ENCODE data around the gene OCA2. TPM values are rescaled to one million over a fixed set of nuclear protein-coding genes. Genes with fewer than 3 reads are reported as not detected.
"Not testable (repeated sequence)": the region's sequence is repeated elsewhere in the genome, so short reads cannot be mapped to it uniquely, and the experiment has no call there.

The OCA2 gene
- total RNA-seq, 1 experiment from 2014 or later = 0.09 TPM

DNA sequence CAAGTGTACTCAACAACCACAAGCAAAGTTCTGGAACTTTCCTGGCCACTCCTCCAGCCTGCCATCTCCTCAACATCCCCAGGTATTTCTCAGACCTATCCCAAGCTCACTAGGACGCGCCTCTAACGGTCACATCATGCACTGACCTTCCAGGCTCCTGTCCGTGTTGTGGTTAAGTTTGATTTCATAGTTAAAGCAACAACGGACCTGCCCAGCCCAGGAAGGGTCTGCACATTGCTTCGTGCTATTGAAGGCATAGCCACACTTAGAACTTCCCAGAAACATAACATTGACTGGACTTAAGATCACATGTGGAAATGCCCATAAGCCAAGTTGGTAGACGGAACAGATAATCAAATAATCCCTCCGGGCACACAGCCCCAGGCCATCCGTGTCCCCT is 85.1 kb downstream of the OCA2 start:
- intact Hi-C loops (cut with micrococcal nuclease; ENCODE audit: unreplicated experiment) = no loop called here
- no peaks in the 10 kb centered on the region for H3K4me1 ChIP-seq (ENCODE audit: insufficient read depth, low read length, poor library complexity, severe bottlenecking)

DNA sequence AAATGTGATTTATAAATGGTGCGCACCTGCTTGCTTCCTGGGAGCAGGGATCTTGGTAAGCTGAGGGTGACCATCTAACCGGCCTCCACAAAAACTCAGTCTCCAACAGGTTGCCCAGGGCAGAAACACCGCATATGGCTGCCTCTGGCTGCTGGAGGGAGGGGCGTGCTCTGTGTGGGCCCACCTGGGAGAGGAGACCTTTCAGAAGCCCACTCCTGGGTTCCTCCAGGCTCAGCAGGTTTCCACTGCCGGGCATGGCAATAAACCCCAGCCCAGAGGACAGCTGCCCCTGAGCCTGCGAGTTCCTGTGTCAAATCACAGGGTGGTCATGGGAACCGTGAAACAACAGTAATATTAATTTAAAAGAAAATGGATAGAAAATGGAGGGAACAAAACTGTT is 85.6 kb downstream of the OCA2 start:
- DNase-seq (ENCODE audit: low spot score) = no peak
- Histone ChIP-seq H3K36me3 (ENCODE audit: insufficient read depth, low read length, poor library complexity, severe bottlenecking) (no peaks in the 10 kb centered on the region), H3K9me3 (ENCODE audit: low read depth, low read length, poor library complexity, severe bottlenecking) (no peaks in the 10 kb centered on the region), H3K4me1 (ENCODE audit: insufficient read depth, low read length, poor library complexity, severe bottlenecking) (no peaks in the 10 kb centered on the region), H3K27ac (ENCODE audit: low read depth, low read length, poor library complexity, severe bottlenecking) (no peak overlapping the region), H3K27me3 (replicated peaks; ENCODE audit: insufficient read depth, low read depth, low read length, poor library complexity) (no peaks in the 10 kb centered on the region), H3K4me3 (ENCODE audit: low read depth, low read length, poor library complexity, severe bottlenecking) (no peak overlapping the region)
- intact Hi-C loops (cut with micrococcal nuclease; ENCODE audit: unreplicated experiment) = no loop called here
- POLR2A ChIA-PET (ENCODE audit: low non-redundant PET) = no interaction called here
- TF ChIP-seq EZH2 (IDR thresholded peaks at IDR 0.05; ENCODE audit: borderline replicate concordance, low read depth, low read length, poor library complexity, severe bottlenecking) = no peak
- TF ChIP-seq, protein P1, sequence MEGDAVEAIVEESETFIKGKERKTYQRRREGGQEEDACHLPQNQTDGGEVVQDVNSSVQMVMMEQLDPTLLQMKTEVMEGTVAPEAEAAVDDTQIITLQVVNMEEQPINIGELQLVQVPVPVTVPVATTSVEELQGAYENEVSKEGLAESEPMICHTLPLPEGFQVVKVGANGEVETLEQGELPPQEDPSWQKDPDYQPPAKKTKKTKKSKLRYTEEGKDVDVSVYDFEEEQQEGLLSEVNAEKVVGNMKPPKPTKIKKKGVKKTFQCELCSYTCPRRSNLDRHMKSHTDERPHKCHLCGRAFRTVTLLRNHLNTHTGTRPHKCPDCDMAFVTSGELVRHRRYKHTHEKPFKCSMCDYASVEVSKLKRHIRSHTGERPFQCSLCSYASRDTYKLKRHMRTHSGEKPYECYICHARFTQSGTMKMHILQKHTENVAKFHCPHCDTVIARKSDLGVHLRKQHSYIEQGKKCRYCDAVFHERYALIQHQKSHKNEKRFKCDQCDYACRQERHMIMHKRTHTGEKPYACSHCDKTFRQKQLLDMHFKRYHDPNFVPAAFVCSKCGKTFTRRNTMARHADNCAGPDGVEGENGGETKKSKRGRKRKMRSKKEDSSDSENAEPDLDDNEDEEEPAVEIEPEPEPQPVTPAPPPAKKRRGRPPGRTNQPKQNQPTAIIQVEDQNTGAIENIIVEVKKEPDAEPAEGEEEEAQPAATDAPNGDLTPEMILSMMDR (conservative IDR thresholded peaks at IDR 0.05; ENCODE audit: low read depth, low read length) = no peak
- CTCF ChIA-PET = no interaction called here
- no TSS peak for BruUV-seq (replicated peaks)

More for the DNA sequence above, 85.1 kb downstream of the OCA2 start:
- Histone ChIP-seq H3K27me3 (replicated peaks; ENCODE audit: insufficient read depth, low read depth, low read length, poor library complexity) (no peaks in the 10 kb centered on the region), H3K36me3 (ENCODE audit: insufficient read depth, low read length, poor library complexity, severe bottlenecking) (no peaks in the 10 kb centered on the region), H3K4me3 (ENCODE audit: low read depth, low read length, poor library complexity, severe bottlenecking) (no peak overlapping the region), H3K27ac (ENCODE audit: low read depth, low read length, poor library complexity, severe bottlenecking) (no peak overlapping the region), H3K9me3 (ENCODE audit: low read depth, low read length, poor library complexity, severe bottlenecking) (no peaks in the 10 kb centered on the region)
- no peak for TF ChIP-seq EZH2 (IDR thresholded peaks at IDR 0.05; ENCODE audit: borderline replicate concordance, low read depth, low read length, poor library complexity, severe bottlenecking)
- TF ChIP-seq, protein P1 (conservative IDR thresholded peaks at IDR 0.05; ENCODE audit: low read depth, low read length) = no peak
- BruUV-seq (replicated peaks) = no TSS peak
- ChIA-PET CTCF (no interaction called here), POLR2A (ENCODE audit: low non-redundant PET) (no interaction called here)
- DNase-seq (ENCODE audit: low spot score) = no peak

DNA sequence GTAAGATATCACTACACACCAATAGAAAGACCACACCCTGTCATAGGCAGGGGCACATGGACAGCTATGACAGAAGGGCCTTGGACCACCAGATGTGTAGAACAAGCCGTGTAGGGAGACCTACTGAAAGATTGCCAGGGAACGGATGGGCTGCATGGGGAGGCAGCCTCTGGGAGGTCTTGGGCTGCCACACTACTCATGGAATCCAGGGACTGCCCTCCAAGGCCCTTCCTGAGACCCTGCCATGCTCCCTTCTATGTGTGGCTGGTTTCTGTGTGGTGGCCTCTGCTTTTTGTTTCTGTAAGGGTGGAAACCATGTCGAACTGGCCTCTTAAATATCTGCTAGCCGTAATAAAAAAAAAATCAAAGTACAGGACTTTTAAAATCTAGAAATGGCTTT is 86.9 kb downstream of the OCA2 start:
- TF ChIP-seq, protein P1 (conservative IDR thresholded peaks at IDR 0.05; ENCODE audit: low read depth, low read length) = no peak
- no peak for TF ChIP-seq EZH2 (IDR thresholded peaks at IDR 0.05; ENCODE audit: borderline replicate concordance, low read depth, low read length, poor library complexity, severe bottlenecking)
- Histone ChIP-seq H3K9me3 (ENCODE audit: low read depth, low read length, poor library complexity, severe bottlenecking) (no peaks in the 10 kb centered on the region), H3K36me3 (ENCODE audit: insufficient read depth, low read length, poor library complexity, severe bottlenecking) (no peaks in the 10 kb centered on the region), H3K27ac (ENCODE audit: low read depth, low read length, poor library complexity, severe bottlenecking) (no peak overlapping the region), H3K27me3 (replicated peaks; ENCODE audit: insufficient read depth, low read depth, low read length, poor library complexity) (no peaks in the 10 kb centered on the region), H3K4me3 (ENCODE audit: low read depth, low read length, poor library complexity, severe bottlenecking) (no peak overlapping the region), H3K4me1 (ENCODE audit: insufficient read depth, low read length, poor library complexity, severe bottlenecking) (no peaks in the 10 kb centered on the region)
- no peak for DNase-seq (ENCODE audit: low spot score)
- CTCF ChIA-PET = no interaction called here
- POLR2A ChIA-PET (ENCODE audit: low non-redundant PET) = no interaction called here
- no TSS peak for BruUV-seq (replicated peaks)
- intact Hi-C loops (cut with micrococcal nuclease; ENCODE audit: unreplicated experiment) = no loop called here

DNA sequence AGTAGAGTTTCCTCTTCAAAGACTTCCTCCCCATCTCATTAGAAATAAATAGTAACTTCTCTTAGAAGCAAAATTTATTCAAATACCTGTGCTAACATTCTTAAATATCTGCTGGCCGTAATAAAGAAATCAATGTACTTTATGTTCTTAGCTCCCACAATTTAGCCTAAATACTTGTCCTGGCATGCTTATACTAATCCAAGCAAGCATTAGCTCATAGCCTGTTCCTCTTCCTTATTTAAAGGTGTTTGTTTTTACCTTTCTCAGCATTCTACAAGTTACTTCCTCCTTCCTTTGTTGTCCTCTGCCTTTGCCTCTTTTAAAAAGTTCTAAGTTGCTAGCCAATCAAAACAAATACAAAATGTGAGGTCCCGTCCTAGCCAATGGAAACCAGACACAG is 90.9 kb downstream of the OCA2 start:
- H3K36me3 ChIP-seq (ENCODE audit: insufficient read depth, low read length, poor library complexity, severe bottlenecking); H3K4me3 ChIP-seq (ENCODE audit: low read depth, low read length, poor library complexity, severe bottlenecking); H3K27me3 ChIP-seq (replicated peaks; ENCODE audit: insufficient read depth, low read depth, low read length, poor library complexity); BruUV-seq (replicated peaks); H3K9me3 ChIP-seq (ENCODE audit: low read depth, low read length, poor library complexity, severe bottlenecking); CTCF ChIA-PET; H3K4me1 ChIP-seq (ENCODE audit: insufficient read depth, low read length, poor library complexity, severe bottlenecking); DNase-seq (ENCODE audit: low spot score); H3K27ac ChIP-seq (ENCODE audit: low read depth, low read length, poor library complexity, severe bottlenecking); POLR2A ChIA-PET (ENCODE audit: low non-redundant PET); intact Hi-C loops (cut with micrococcal nuclease; ENCODE audit: unreplicated experiment): not testable (repeated sequence)
